NCI-H526 treated with DMSO at 0.1 percent for 48 hours (cell line): ENCODE results near the gene NOTCH1.
A peak's percentile ranks its signal among the peaks of the same experiment; 100 is the strongest.

Experiments
- DNase-seq: peaks from one replicate; lab custom pipeline; 2025; lab: John Stamatoyannopoulos, UW

The NOTCH1 gene

DNA sequence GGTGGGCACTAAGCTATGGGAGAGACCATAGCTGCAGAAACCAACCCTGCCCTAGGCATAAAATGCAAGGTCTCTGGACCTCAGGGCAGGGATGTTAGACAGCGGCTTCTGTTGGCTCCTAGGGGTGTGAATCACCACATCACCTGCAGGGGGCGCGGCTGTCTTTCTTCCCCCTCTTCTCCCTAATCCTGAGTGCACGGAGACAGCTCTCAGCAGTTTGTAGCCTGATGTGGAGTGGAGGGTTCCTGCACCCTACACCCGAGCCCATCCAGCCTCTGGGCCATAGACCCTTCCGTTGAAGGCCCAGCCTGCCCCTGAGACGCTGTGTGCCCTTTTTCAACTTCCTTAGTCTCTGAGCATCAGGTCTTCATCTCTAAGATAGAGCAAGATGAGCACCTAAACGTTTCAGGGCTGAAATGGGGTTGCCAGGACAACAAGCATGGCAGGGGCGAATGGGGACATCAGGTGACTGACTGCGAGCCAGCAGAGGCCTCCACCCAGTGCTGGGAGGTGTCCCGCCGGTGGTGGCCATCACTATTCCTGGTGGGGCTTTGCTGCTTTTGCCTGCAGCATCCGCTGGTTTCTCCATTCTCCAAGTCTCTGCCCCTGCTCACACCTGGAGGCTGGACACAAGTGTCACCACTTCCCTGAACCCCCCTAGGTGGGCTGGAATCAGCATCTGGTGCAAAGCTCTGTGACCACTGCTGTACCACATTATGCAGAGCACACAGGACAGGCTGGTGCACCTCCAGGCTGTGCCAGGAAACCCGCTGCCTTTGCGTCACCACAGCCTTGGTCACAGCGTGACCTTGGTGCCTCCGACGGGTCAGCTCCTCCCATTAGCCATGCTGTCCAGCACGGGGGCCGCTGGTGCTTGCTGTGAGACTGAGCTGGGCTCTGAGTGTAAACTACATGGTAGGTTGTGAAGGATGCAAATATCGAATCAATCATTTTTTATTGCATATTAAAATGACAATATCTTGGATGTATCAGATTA is 60.5 kb downstream of the NOTCH1 start:
- peak; percentile 31 for DNase-seq

DNA sequence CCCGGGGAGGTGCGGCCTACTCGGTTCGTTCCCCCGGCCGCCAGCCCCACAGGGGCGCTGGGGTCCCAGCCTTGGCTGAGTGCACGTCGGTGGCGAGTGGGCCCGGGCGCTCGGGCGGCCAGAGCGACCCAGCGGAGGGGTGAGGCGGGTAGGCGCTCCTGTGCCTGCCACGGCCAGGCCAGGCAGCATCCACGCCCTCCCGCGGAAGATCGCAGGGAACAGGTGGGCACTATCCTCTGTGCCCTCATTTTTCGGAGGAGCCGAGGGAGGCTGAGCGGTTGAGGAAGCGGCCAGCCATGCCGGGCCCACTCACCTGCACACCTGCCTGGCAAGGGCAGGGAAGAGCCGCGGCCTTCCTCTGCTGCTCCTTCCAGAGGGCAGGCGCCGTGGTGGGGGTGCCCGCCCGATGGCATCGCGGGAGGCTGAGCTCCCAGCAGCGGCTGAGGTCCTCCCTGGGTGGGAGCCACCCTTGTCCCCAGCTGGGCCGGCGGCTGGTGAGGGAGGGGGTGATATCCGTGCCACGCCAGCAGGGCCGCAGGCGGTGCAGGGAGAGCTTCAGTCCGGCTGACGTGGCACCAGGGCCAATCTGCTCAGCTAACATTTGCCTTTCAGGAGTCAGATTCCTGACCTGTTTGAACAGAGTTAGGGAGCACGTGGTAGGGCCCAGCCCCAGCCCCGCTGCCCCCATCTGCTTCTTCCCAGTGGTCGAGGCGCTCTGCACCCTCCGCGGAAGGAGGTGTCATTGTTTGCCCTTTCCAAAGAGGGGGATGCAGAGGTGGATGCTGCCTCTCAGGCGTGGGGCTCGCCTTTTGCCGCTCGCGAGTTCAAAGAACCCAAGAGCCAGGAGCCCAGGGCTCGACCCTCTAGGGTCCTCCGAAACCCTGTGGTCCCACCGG is 61.4 kb downstream of the NOTCH1 start:
- no peak for DNase-seq

DNA sequence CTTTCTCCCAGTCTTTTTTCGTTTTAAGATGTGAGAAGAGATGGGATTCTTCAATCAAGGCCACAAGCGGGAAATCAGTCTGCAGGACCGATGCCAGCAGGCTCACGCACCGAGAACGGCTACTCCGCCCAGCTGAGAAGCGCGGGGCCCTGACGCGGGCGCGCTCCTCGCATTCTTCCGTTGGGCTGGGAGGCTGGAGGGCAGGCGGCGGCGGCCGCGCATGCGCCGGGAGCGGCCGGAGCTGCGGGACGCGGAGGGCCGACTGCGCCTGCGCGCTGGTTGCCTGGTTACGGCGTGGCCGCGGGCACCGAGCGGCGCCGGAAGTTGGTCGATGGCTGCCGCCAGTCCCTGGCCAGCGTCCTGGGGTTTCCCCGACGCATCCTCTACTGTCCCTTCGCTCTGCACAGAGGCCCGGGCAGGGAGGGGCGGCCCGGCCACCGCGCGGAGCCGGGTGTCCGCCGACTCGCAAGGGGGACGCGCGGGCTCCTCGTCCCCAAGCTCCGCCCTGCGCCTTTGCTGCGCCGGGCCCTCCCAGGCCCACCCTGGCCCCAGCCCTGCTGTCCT is 62.2 kb downstream of the NOTCH1 start:
- peak; percentile 82 for DNase-seq

DNA sequence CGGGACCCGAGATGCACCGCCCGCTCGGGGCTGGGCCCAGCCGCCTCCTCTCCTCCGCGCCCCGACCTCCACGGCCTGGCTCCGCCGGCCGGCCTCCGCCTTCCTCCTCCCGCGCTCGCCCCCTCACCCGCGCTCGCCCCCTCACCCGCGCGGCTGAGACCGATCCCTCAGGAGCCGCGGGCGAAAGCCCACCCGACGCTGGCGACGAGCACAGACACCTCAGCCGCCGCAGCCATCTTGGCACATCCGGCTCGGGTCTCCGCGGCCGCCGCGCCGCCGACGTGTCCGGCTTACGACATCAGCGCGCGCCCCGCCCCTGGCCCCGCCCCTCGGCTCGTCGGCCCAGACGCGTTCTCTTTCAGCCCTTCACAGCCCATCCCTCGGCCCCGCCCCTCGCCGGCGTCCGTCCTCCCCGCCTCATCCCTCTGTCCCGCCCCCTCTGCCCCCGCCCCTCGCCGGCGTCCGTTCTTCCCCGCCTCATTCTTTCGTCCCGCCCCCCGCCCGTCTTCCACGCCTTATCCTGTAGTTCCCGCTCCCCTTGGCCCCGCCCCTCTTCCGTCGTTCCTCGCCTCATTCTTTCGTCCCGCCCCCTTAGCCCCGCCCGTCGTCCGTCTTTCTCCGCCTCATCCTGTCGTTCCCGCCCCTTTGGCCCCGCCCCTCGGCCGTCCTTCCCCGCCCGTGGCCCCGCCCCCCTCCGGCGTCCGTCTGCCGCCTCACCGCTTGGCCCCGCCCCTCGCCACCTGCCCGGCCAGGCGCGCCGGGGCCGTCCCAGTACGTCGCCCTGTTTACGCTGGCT is 62.9 kb downstream of the NOTCH1 start, which contains the start of gene SEC16A:
TSS of gene SEC16A (minus strand) at position 248 of the 796 bp plus-strand sequence. CDS start 5,425 bp downstream, outside the sequence.
- DNase-seq = peak; percentile 85

DNA sequence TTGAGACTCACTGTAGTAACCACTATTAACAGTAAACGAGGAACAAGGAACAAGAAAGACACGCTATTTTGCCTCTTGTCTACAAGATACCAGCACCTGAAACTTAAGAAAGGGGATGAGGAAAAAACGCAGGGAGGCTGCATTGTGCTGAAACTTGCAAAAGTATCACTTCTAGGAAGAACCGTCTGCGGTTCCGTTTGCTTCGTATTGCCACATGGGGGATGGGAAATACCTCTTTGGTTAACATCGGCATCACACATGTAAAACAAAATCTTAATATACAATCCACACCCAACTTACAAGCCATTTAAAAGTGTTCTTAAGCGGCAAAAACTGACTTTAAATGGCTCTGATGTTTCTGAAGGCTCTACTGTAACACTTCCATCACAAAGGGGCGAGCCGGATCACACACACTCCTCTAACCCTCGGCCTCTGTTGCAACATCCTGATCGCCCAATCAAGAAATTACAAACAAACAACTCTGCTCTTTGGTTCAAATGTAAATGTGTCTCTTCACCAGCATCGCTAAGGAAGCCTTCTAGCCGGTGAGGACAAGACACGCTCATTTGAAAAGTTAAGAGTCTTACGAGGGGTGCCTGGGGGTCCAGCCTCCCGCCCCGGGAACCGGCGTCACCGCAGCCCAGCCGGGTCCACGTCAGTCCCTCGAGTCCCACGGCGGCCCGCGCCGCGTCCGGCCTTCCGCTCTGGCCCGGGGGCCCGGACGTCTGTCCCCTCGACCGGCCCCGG is 63.6 kb downstream of the NOTCH1 start:
- no peak for DNase-seq

DNA sequence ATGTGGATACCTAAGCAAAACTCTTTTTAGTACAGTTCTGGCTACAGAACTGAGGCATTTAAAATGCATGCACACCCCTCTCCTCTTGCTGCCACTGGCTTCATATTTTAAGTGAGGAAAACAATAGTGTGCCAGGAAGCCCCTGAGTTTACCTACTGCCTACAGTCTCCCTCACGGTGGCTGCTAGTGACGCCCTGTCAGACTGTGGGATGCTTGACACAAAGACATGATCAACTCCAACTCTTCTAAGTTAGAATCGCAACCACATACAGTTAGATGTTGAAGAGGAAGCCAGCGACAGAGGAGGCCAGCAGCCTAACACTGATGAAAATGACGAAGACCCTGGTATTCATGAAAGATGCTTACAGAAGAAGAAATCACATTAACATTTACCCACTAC is 64.3 kb downstream of the NOTCH1 start:
- DNase-seq = no peak

DNA sequence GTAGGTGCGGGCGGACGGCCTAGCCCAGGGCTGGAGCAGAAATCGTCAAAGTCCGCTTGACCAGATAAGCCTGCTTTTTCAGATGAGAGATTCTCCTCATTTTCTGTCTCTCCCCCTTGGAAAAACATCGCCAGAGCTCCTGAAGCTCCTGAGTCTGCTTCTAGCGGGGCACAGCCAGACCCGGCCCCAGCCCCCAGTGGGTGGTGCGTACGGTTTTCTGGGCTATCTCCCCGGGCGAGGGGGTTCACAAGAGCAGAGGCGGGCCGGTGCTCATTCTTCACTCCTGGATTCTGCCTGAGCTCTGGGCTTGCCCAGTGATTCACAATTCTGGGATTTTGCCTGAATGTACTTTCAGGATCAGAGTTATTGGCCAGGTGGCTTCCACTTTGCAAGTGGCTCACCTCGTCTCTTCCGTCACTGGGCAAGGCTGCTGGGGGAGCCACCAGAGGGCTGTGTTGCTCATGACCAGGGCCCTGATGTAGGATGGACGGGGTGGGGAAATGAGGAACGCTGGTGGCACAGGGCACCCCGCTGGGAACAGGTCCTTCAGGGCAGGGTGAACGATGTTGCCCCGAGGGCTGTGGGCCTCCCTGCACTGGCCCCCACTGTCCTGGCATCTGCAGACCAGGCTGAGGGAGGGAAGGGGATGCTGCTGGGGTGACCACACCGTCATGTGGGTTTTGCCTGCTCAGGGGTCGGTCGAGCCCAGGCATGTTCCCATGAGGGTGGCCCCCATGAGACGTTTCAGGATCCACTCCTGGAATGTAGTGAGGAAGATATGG is 69.3 kb downstream of the NOTCH1 start:
- no peak for DNase-seq

DNA sequence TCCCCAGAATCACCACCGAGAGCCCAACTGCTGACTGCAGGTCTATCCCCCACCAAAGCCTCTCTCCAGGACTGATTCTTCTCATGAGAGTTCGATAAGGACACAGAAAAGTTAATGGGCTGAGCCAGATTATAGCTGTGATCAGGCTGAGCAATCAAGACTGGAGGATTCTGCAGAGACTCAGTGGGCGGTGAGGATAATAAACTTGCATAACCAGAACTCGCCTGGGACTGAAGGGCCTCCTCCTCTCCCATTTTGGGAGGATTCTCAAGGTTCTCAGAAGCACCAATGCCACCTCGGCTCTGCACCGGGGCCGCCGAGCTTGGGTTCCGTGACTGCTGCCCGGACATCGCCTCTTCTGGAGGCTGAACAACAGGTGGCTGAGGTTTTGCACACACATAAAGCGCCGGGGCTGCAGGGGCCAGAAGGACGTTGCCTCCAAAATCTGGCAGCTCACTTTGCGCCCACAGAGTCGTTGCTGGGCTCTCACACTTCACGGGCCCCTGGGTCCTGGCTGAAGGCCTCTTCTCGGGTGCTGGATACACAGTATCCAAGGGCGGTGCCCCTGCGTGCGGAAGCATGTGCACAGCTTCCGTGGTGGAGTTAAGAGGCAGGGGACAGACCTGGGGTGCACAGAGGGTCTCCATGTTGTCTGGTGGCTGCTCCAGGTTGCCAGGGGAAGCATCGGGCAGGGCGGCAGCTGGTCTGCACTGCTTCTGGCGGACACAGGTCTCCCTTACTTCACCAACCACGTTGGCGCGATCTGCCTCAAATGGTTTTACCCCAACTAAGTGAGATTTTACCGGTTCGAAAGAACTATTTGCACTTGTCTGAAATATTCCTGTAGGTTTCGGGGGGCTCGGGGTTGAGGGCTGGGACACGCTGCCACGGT is 70.6 kb downstream of the NOTCH1 start:
- DNase-seq = no peak

DNA sequence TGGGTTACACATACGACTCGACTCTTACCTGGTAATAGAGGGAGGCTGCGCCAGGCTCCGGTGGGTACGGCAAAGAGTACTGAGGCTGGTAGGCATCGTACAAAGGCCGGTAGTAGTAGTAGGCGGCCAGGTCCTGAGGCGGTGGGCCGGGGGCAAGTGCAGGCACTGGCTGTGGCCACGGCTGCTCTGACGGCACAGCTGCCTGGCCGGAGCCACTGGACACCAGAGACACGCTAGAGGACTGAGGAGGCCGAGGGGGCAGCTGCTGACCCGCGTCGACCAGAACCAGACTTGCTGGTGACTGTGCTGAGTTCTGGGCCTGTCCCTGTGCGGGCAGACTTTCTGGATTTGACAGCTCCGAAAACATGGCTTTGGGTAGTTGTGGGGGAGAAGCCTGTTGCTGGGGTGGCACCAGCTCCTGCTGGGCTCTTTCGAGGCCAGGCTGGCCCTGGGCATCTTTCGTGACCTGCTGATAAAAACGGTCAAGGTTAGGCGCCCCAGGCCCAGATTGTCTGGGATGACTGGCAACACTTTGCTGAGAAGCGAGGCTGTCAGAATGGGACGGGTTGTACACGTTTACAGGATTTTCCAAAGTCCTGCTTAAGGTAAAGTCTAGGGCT is 71.7 kb downstream of the NOTCH1 start:
- DNase-seq = no peak

DNA sequence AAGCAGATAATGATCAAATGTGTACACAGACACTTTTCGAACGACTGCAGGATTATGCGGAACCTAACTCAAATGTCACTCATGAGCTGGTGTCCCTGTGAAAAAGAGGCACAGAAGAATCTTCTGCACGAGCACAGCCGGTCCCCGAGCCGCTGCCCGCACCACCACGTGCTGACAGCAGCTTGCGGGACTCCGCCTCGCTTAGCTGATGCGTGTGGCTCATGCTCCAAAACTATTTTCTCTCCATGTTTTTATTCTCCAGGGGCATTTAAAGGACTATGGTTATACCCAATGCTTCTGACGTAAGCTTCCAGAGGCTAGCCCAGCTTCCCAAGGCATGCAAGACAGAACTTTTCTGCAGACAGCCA is 72.5 kb downstream of the NOTCH1 start:
- DNase-seq = no peak

DNA sequence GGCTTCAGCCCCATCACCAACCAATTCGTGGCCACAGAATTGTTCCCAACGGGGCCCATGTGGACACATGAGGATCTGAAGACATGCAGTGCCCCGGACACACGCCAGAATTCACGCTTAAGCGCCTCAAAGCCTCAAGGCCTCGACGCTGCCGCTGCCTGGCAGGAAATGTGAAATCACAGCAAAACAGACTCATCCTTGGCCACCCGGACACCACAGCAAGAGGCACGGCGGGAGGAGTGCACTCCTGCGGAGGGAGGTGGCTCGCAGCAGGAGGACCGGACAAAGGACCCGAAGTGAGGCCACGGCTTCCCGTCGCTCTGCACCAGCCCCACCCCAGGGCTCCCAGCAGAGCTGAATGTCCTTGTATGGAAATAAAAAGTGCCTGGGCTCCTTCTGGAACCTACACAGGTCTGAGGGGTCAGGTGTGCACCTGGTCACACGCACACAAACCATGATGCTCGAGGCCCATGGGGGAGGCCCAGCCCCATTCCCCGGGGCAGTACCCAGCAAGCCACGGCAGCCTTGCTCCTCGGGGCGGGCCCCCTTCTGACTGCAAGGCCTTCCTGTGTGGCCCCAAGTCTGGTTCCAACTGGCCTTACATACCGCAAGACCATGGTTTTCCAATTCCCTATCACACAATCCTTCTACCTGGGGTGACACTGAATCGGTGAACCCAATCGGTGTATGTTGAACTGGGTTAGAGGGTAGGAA is 73.1 kb downstream of the NOTCH1 start:
- DNase-seq = no peak

DNA sequence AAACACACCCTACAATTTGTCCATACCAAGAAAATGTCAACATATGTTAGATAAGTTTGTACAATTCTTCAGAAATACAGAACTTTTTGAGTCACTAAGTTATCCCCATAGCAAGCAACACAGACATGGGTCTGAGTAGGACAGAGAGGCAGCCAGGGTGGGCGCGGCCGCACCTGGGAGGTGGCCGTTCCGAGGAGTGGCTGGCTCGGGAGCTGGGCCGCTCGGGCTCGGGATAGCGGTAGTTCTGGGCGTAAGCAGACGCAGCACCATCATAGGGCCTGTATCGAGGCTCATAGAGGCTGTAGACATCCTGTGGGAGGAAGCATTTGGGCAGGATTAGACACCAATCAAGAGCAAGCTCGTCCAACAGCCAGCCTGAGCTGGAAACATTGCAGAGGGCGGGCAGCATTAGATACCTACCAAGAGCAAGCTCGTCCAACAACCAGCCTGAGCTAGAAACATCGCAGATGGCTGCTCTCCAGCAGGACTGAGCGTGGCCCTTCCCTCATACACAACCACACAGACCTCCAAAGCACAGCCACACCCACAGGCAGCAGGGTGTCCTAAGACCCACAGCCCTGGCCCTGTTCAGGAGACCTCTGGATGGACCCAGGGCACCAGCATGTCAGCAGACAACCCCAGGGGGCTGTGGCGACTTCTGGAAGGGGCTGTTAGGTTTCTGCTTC is 73.9 kb downstream of the NOTCH1 start:
- no peak for DNase-seq

DNA sequence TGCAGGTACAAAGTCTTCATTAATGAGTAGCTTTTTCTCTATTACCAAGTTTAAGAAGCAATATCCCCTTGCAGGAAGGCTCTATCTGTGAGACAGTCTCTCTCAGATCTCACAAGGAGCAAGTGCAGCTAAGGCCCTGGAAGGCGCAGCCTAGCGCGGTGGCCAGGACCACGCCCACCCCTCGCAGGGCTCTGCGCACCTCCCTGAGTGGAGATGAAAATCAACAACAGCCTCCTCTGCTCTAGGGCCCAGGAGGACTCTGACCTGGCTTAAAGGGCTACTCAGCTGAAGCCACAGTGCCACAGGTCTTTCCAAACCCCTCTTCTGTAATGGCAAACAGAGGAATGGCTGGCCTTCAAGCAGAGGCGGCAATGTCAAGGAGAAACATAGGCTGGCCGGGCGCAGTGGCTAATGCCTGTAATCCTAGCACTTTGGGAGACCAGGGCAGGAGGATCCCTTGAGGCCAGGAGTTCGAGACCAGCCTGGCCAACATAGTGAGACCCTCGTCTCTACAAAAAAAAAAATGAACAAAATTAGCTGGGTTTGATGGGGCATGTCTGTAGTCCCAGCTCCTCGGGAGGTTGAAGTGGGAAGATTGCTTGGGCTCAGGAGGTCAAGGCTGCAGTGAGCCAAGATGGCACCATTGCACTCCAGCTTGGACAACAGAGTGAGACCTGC is 74.9 kb downstream of the NOTCH1 start:
- no peak for DNase-seq

DNA sequence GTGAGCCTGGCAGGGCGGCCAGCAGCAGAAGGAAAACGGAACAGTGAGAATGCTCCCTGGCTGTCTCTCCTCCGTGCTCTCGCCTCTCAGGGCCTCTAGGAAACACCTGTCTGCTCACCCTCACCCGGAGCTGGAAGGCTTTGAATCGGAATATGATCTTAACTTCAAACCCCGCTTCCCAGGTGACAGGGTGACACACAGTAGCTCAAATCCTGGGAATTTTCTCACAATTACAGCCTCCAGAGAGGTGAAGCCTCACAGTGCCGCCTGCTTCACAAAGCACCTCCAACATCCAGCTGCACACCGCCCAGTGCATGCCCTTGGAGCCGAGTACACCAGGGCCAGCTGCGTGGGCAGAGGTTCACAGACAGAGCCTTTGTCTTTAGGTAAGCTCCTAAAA is 75.5 kb downstream of the NOTCH1 start:
- no peak for DNase-seq

DNA sequence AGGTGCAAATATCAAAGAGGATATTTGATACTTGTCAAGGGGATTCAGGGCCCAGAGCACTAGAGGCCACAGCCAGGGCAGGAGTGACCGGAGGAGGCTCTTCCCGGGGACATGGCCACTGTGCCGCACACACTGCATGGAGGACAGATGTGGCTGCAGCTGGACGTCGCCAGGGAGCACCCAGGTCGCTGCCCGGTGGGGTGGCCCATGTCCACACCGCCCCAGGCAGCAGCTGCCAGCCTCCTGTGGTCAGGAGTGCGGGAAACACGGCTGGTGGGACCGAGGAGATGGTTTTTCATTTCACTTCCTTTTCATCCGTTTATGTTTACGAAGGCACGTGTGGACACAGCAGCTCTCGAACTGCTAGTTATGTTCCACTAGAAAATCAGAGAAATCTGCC is 78.1 kb downstream of the NOTCH1 start:
- DNase-seq = no peak

DNA sequence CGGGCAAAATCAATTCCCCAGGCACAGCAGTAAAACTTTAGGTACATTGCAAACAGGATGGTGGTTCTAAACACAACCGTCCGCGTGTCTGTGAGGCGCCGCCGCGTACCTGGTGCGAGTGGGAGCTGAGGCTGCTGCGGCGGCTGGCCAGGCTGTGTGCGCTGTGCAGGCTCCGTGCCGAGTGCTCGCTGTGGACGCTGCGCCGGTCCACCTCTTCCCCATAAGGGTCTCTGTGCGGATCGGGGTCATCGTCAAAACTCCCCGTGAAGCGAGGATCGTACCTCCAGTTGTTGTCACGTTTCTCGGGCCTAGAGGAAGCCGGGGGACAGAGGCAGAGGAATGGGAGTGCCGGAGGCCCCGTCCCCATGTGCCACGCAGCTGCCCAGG is 79.7 kb downstream of the NOTCH1 start:
- DNase-seq = no peak
